CD4-positive, alpha-beta memory T cell (primary cell): ENCODE measurements around the gene CDYL. TPM values are rescaled to one million over a fixed set of nuclear protein-coding genes. Genes with fewer than 3 reads are reported as not detected.

Experiments
- CTCF ChIA-PET: fragments of 350-600 bp; sonication (Branson Sonifier 250); formaldehyde crosslinking; loops from one replicate; lab custom pipeline; 2021; ENCODE audit warnings: inconsistent platforms; ENCODE audit not compliant: partially characterized antibody; lab: Charles Lee
- POLR2A ChIA-PET: fragments of 350-600 bp; sonication (Branson Sonifier 250); formaldehyde crosslinking; loops from one replicate; lab custom pipeline; 2021; ENCODE audit not compliant: partially characterized antibody; lab: Charles Lee
- DNase-seq, 5 donors: peaks; one replicate each; pipeline versions ENCODE4 v3.0.0 to v3.0.0-alpha.2; 2020 to 2022; ENCODE audit warnings: mixed read lengths in 1 of 5
- H3K27ac ChIP-seq: one replicate; pipeline ENCODE4 v1.7.0; 2013; ENCODE audit warnings: low read depth, low read length
- H3K27me3 ChIP-seq: 2 replicates; pipeline ENCODE4 v1.7.0; 2013; ENCODE audit warnings: mild to moderate bottlenecking, low read length, moderate library complexity; ENCODE audit not compliant: insufficient read depth
- H3K36me3 ChIP-seq: 2 replicates; pipeline ENCODE4 v1.7.0; 2013; ENCODE audit warnings: mild to moderate bottlenecking, low read length, moderate library complexity; ENCODE audit not compliant: insufficient read depth
- H3K4me1 ChIP-seq: 2 replicates; pipeline ENCODE4 v1.7.0; 2013; ENCODE audit warnings: mild to moderate bottlenecking, low read length, moderate library complexity; ENCODE audit not compliant: insufficient read depth
- H3K4me3 ChIP-seq, 2 donors: one replicate each; pipeline ENCODE4 v1.7.0; 2013; ENCODE audit warnings: low read length in 2 of 2, mild to moderate bottlenecking in 1 of 2
- H3K9me3 ChIP-seq, 2 donors: one replicate each; pipeline ENCODE4 v1.7.0; 2013; ENCODE audit warnings: low read length in 2 of 2, control low read depth in 1 of 2; ENCODE audit not compliant: control insufficient read depth in 1 of 2
- H3K27ac Mint-ChIP-seq, 7 donors: one replicate each; pipeline ENCODE4 v1.8.0; 2020 to 2021; ENCODE audit warnings: mixed read lengths in 7 of 7, mild to moderate bottlenecking in 6 of 7, inconsistent platforms in 3 of 7, moderate library complexity in 3 of 7
- H3K27me3 Mint-ChIP-seq, 2 donors: one replicate each; pipeline ENCODE4 v1.8.0; 2020 to 2021; ENCODE audit warnings: mixed read lengths in 2 of 2
- H3K36me3 Mint-ChIP-seq, 2 donors: one replicate each; pipeline ENCODE4 v1.8.0; 2020 to 2021; ENCODE audit warnings: mixed read lengths in 2 of 2, inconsistent platforms in 1 of 2, mild to moderate bottlenecking in 1 of 2
- H3K4me1 Mint-ChIP-seq, 4 donors: one replicate each; pipeline ENCODE4 v1.8.0; 2020 to 2021; ENCODE audit warnings: mixed read lengths in 4 of 4, mild to moderate bottlenecking in 1 of 4
- H3K4me3 Mint-ChIP-seq, 8 donors: one replicate each; pipeline ENCODE4 v1.8.0; 2020 to 2021; ENCODE audit warnings: mixed read lengths in 8 of 8, mild to moderate bottlenecking in 7 of 8, moderate library complexity in 6 of 8, inconsistent platforms in 3 of 8
- H3K9me3 Mint-ChIP-seq, 8 donors: one replicate each; pipeline ENCODE4 v1.8.0; 2020 to 2021; ENCODE audit warnings: mixed read lengths in 8 of 8, mild to moderate bottlenecking in 5 of 8, inconsistent platforms in 3 of 8, moderate library complexity in 1 of 8
- intact Hi-C: fragments of 100-400 bp; cut with micrococcal nuclease; formaldehyde crosslinking; loops from one replicate; pipeline ENCODE4 v1.15.1; 2023
- polyA plus RNA-seq, 2 donors: library from polyadenylated mRNA; unstranded; fragments of 300-500 nt; fragmentation: Illumina TruSeq; gene quantifications; one replicate each; pipeline ENCODE4 v1.2.3, GENCODE V29; 2021
- total RNA-seq, 2 experiments: library from RNA; stranded (reverse); gene quantifications; one replicate each; pipeline ENCODE4 v1.2.3, GENCODE V29; 2021

CDYL gene, protein sequence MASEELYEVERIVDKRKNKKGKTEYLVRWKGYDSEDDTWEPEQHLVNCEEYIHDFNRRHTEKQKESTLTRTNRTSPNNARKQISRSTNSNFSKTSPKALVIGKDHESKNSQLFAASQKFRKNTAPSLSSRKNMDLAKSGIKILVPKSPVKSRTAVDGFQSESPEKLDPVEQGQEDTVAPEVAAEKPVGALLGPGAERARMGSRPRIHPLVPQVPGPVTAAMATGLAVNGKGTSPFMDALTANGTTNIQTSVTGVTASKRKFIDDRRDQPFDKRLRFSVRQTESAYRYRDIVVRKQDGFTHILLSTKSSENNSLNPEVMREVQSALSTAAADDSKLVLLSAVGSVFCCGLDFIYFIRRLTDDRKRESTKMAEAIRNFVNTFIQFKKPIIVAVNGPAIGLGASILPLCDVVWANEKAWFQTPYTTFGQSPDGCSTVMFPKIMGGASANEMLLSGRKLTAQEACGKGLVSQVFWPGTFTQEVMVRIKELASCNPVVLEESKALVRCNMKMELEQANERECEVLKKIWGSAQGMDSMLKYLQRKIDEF
- total RNA-seq: 10 to 100 TPM; 31.7 to 36.7 TPM
- 1 to 10 TPM; 1.5 to 6.7 TPM for polyA plus RNA-seq

DNA sequence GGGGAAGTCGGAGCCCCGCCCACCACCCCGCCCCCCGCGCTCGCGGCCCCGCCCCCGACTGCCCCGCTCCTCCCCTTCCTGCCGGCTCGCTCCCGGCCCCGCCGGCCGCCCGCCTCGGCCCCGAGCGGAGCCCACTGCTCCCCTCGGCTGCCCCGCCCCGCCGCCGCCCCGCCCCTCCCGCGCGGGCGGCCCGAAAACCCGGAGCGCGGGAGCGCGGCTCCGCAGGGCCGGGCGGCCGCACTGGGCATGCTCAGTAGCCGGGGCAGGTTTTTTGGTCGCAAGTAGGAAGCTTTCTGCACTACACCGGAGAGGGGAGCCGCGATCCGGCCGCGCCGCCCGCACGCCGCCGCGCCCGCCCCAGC is at the start of gene CDYL:
Gene CDYL (plus strand): TSS at position 274 of the 362 bp plus-strand sequence. CDS start 380 bp downstream, outside the sequence.
- intact Hi-C loops: loop anchor here (2.0 to 10.0 kb wide), 8 partner anchors 486 to 1839 kb away; partner anchors contain the start of genes ECI2, FARS2, LYRM4 and NRN1
- Mint-ChIP-seq H3K36me3 (peaks cover 0 to 18% of the 10 kb centered on the region in 2 donors), H3K27ac (peak within 1 kb of the TSS; percentile 65 to 96 (median 91)), H3K27me3 (no peaks in the 10 kb centered on the region), H3K9me3 (peaks cover 0 to 6% (median 0%) of the 10 kb centered on the region in 8 donors), H3K4me1 (peaks cover 33 to 53% (median 43%) of the 10 kb centered on the region in 4 donors), H3K4me3 (peak within 1 kb of the TSS; percentile 90 to 96 (median 92))
- Histone ChIP-seq H3K36me3 (no peaks in the 10 kb centered on the region), H3K4me1 (peaks cover 45% of the 10 kb centered on the region), H3K27ac (peak within 1 kb of the TSS; percentile 52), H3K27me3 (no peaks in the 10 kb centered on the region), H3K4me3 (peak within 1 kb of the TSS; percentile 71 to 75), H3K9me3 (no peaks in the 10 kb centered on the region)
- DNase-seq: peak; percentile 83 to 92 (median 90)
- ChIA-PET POLR2A (interaction anchor here (1.2 to 2.2 kb wide), 5 partner anchors 12 to 228 kb away, joined by 3 to 6 read pairs (median 3); no protein-coding TSS in a partner anchor), CTCF (interaction anchor here (1.2 kb wide), 1 partner anchor 29 kb away, joined by 3 read pairs; no protein-coding TSS in a partner anchor)

GRCh38 chr6:4726645-4727044 is 49.6 kb upstream of the CDYL start:
- Histone ChIP-seq H3K36me3 (no peaks in the 10 kb centered on the region), H3K9me3 (no peaks in the 10 kb centered on the region), H3K27me3 (no peaks in the 10 kb centered on the region), H3K4me1 (no peaks in the 10 kb centered on the region), H3K27ac (no peak overlapping the region), H3K4me3 (no peak overlapping the region)
- H3K9me3 Mint-ChIP-seq: no peaks in the 10 kb centered on the region
- H3K27me3 Mint-ChIP-seq: peaks cover 8 to 14% of the 10 kb centered on the region in 2 donors
- no peaks in the 10 kb centered on the region for H3K36me3 Mint-ChIP-seq
- no peak overlapping the region for H3K27ac Mint-ChIP-seq
- no peak for DNase-seq
- CTCF ChIA-PET: no interaction called here
- peaks cover 0 to 5% (median 2%) of the 10 kb centered on the region in 4 donors for H3K4me1 Mint-ChIP-seq
- no peak overlapping the region for H3K4me3 Mint-ChIP-seq
- POLR2A ChIA-PET: no interaction called here
- intact Hi-C loops: no loop called here

GRCh38 chr6:4727217-4727616 is 49.0 kb upstream of the CDYL start:
- intact Hi-C loops: no loop called here
- Histone ChIP-seq H3K4me3 (no peak overlapping the region), H3K36me3 (no peaks in the 10 kb centered on the region), H3K9me3 (no peaks in the 10 kb centered on the region), H3K4me1 (no peaks in the 10 kb centered on the region), H3K27me3 (no peaks in the 10 kb centered on the region), H3K27ac (no peak overlapping the region)
- peaks cover 0 to 5% (median 2%) of the 10 kb centered on the region in 4 donors for H3K4me1 Mint-ChIP-seq
- DNase-seq: no peak
- ChIA-PET CTCF (interaction anchor here (1.2 kb wide), 1 partner anchor 11 kb away, joined by 3 read pairs; no protein-coding TSS in a partner anchor), POLR2A (no interaction called here)
- H3K36me3 Mint-ChIP-seq: no peaks in the 10 kb centered on the region
- H3K27ac Mint-ChIP-seq: no peak overlapping the region
- no peaks in the 10 kb centered on the region for H3K9me3 Mint-ChIP-seq
- H3K4me3 Mint-ChIP-seq: no peak overlapping the region
- H3K27me3 Mint-ChIP-seq: peaks cover 8 to 14% of the 10 kb centered on the region in 2 donors

- H3K27me3 Mint-ChIP-seq: peaks cover 8 to 16% of the 10 kb centered on the region in 2 donors
- Histone ChIP-seq H3K27ac (no peak overlapping the region), H3K9me3 (no peaks in the 10 kb centered on the region), H3K36me3 (no peaks in the 10 kb centered on the region), H3K4me1 (no peaks in the 10 kb centered on the region), H3K27me3 (no peaks in the 10 kb centered on the region), H3K4me3 (no peak overlapping the region)
- no peak overlapping the region for H3K4me3 Mint-ChIP-seq
- DNase-seq: no peak
- H3K27ac Mint-ChIP-seq: no peak overlapping the region
- ChIA-PET POLR2A (no interaction called here), CTCF (interaction anchor here (1.2 kb wide), 1 partner anchor 12 kb away, joined by 3 read pairs; no protein-coding TSS in a partner anchor)
- intact Hi-C loops: no loop called here
- H3K36me3 Mint-ChIP-seq: no peaks in the 10 kb centered on the region
- H3K4me1 Mint-ChIP-seq: peaks cover 0 to 5% (median 2%) of the 10 kb centered on the region in 4 donors
- H3K9me3 Mint-ChIP-seq: no peaks in the 10 kb centered on the region
Observed at GRCh38 chr6:4727671-4728435, 48.4 kb upstream of the CDYL start.

- H3K4me3 ChIP-seq: no peak overlapping the region
- H3K27ac Mint-ChIP-seq: no peak overlapping the region
- intact Hi-C loops: no loop called here
- no peaks in the 10 kb centered on the region for H3K9me3 Mint-ChIP-seq
- CTCF ChIA-PET: interaction anchor here (1.2 kb wide), 1 partner anchor 12 kb away, joined by 3 read pairs; no protein-coding TSS in a partner anchor
- POLR2A ChIA-PET: no interaction called here
- no peak overlapping the region for H3K27ac ChIP-seq
- H3K9me3 ChIP-seq: no peaks in the 10 kb centered on the region
- no peak for DNase-seq
- no peaks in the 10 kb centered on the region for H3K27me3 ChIP-seq
- peaks cover 7 to 15% of the 10 kb centered on the region in 2 donors for H3K27me3 Mint-ChIP-seq
- H3K4me1 ChIP-seq: no peaks in the 10 kb centered on the region
- H3K36me3 ChIP-seq: no peaks in the 10 kb centered on the region
- peaks cover 0 to 5% (median 2%) of the 10 kb centered on the region in 4 donors for H3K4me1 Mint-ChIP-seq
- no peaks in the 10 kb centered on the region for H3K36me3 Mint-ChIP-seq
- no peak overlapping the region for H3K4me3 Mint-ChIP-seq
Observed at GRCh38 chr6:4728436-4728769, 47.8 kb upstream of the CDYL start.

- Histone ChIP-seq H3K4me3 (no peak overlapping the region), H3K4me1 (no peaks in the 10 kb centered on the region), H3K9me3 (no peaks in the 10 kb centered on the region), H3K36me3 (no peaks in the 10 kb centered on the region), H3K27ac (no peak overlapping the region), H3K27me3 (no peaks in the 10 kb centered on the region)
- Mint-ChIP-seq H3K4me1 (peaks cover 0 to 5% (median 2%) of the 10 kb centered on the region in 4 donors), H3K27me3 (peaks cover 7 to 15% of the 10 kb centered on the region in 2 donors), H3K9me3 (no peaks in the 10 kb centered on the region), H3K4me3 (no peak overlapping the region), H3K27ac (no peak overlapping the region), H3K36me3 (no peaks in the 10 kb centered on the region)
- DNase-seq: no peak
- ChIA-PET POLR2A (no interaction called here), CTCF (no interaction called here)
- intact Hi-C loops: no loop called here
Observed at GRCh38 chr6:4728926-4729325, 47.3 kb upstream of the CDYL start.

GRCh38 chr6:4731996-4732395 is 44.2 kb upstream of the CDYL start:
- no peaks in the 10 kb centered on the region for H3K36me3 ChIP-seq
- no peaks in the 10 kb centered on the region for H3K36me3 Mint-ChIP-seq
- H3K9me3 ChIP-seq: no peaks in the 10 kb centered on the region
- DNase-seq: no peak
- H3K27ac ChIP-seq: no peak overlapping the region
- intact Hi-C loops: no loop called here
- H3K9me3 Mint-ChIP-seq: no peaks in the 10 kb centered on the region
- no peak overlapping the region for H3K4me3 Mint-ChIP-seq
- H3K27me3 ChIP-seq: no peaks in the 10 kb centered on the region
- POLR2A ChIA-PET: no interaction called here
- CTCF ChIA-PET: no interaction called here
- no peaks in the 10 kb centered on the region for H3K4me1 ChIP-seq
- peaks cover 7 to 15% of the 10 kb centered on the region in 2 donors for H3K27me3 Mint-ChIP-seq
- no peak overlapping the region for H3K4me3 ChIP-seq
- no peak overlapping the region for H3K27ac Mint-ChIP-seq
- peaks cover 0 to 5% (median 2%) of the 10 kb centered on the region in 4 donors for H3K4me1 Mint-ChIP-seq
